Spleen (tissue), 11 donors: Measurements from ENCODE around the gene CALR3. TPM values are rescaled to one million over a fixed set of nuclear protein-coding genes. Genes with fewer than 3 reads are reported as not detected.

Source experiments
- DNase-seq: peaks from one replicate; pipeline ENCODE4 v3.0.0-alpha.2; 2020
- H3K27ac ChIP-seq, 8 donors: fragments of 200-600 bp; sonication (generic) in 7 of 8; 1 replicate in 4 of 8; 2 replicates in 4 of 8; pipeline versions ENCODE4 v1.5.0 to v1.8.0; 2016 to 2021; ENCODE audit warnings: inconsistent platforms in 4 of 8, mild to moderate bottlenecking in 4 of 8, moderate library complexity in 1 of 8
- H3K27me3 ChIP-seq, 7 donors: fragments of 200-600 bp; sonication (generic) in 6 of 7; replicated peaks in 1 of 7; 1 replicate in 4 of 7; 2 replicates in 3 of 7; pipeline versions ENCODE4 v1.5.0 to v1.8.0; 2016 to 2021; ENCODE audit warnings: inconsistent platforms in 3 of 7, mild to moderate bottlenecking in 1 of 7
- H3K36me3 ChIP-seq, 6 donors: fragments of 200-600 bp; sonication (generic) in 5 of 6; 1 replicate in 4 of 6; 2 replicates in 2 of 6; pipeline versions ENCODE4 v1.5.0 to v1.8.0; 2016 to 2021; ENCODE audit warnings: inconsistent platforms in 2 of 6
- H3K4me1 ChIP-seq, 6 donors: fragments of 200-600 bp; sonication (generic) in 5 of 6; 1 replicate in 3 of 6; 2 replicates in 3 of 6; pipeline versions ENCODE4 v1.5.0 to v1.8.0; 2016 to 2021; ENCODE audit warnings: inconsistent platforms in 3 of 6
- H3K4me3 ChIP-seq, 8 donors: fragments of 200-600 bp; sonication (generic) in 7 of 8; 1 replicate in 4 of 8; 2 replicates in 4 of 8; pipeline versions ENCODE4 v1.5.0 to v1.8.0; 2016 to 2021; ENCODE audit warnings: inconsistent platforms in 4 of 8, mild to moderate bottlenecking in 4 of 8, moderate library complexity in 2 of 8
- H3K9me3 ChIP-seq, 8 donors: fragments of 200-600 bp; sonication (generic) in 7 of 8; 1 replicate in 4 of 8; 2 replicates in 4 of 8; pipeline versions ENCODE4 v1.5.0 to v1.8.0; 2016 to 2021; ENCODE audit warnings: inconsistent platforms in 4 of 8
- POLR2A ChIP-seq, 3 donors: fragments of 450-650 bp; IDR thresholded peaks; one replicate each; pipeline ENCODE4 v1.5.1; 2017; ENCODE audit warnings: antibody characterized with exemption in 3 of 3, mild to moderate bottlenecking in 1 of 3
- POLR2AphosphoS5 ChIP-seq, 3 donors: sonication (generic); formaldehyde crosslinking; IDR thresholded peaks; one replicate each; pipeline ENCODE4 v1.5.1; 2017; ENCODE audit warnings: antibody characterized with exemption in 3 of 3
- WGBS, 5 donors: extraction: QIAGEN DNeasy Blood & Tissue Kit in 3 of 5; methylation state at CpG; one replicate each; pipeline versions ENCODE4 v1.1.5 to v1.1.7; 2013 to 2018; 5-methylcytosine and 5-hydroxymethylcytosine counted together
- intact Hi-C: fragments of 100-400 bp; cut with DNase I; formaldehyde crosslinking; loops from one replicate; pipeline ENCODE4 v1.15.0; 2023; ENCODE audit warnings: low total_unique reads
- polyA plus RNA-seq, 3 donors: library from polyadenylated mRNA; stranded (reverse); fragments of 200-250 nt; gene quantifications; one replicate each; pipeline ENCODE4 v1.2.1, GENCODE V29; 2013
- total RNA-seq, 7 donors: library from RNA; depleted of rRNA in 3 of 7; stranded (reverse); fragments of >200 nt in 3 of 7; fragmentation: NEBNext Ultra II Directional in 4 of 7; extraction: Animal tissue kit (Norgen Biotek cat#: 25700) in 4 of 7; gene quantifications; one replicate each; pipeline versions ENCODE4 v1.1.0 to v1.2.1, GENCODE V29; 2016 to 2021
- TF ChIP-seq, protein P1 (sequence below), 11 experiments: fragments of 200-600 bp in 7 of 11; fragments of 450-650 bp in 4 of 11; sonication (generic) in 4 of 11; IDR thresholded peaks in 8 of 11; conservative IDR thresholded peaks in 3 of 11; 1 replicate in 7 of 11; 2 replicates in 4 of 11; pipeline versions ENCODE4 v1.4.0 to v1.8.0; 2016 to 2021; ENCODE audit warnings: antibody characterized with exemption in 11 of 11, inconsistent platforms in 4 of 11, mild to moderate bottlenecking in 1 of 11
- donor health status: healthy with polysubstance abuse.
- donor health status: DM: no; HTN: no; CAD: no; lungs with moderate emphysema.
- donor health status: DM: no; HTN: no; CAD: no.
- donor health status: Bipolar disorder and iron deficiency.
- donor health status: healthy.
- donor health status: DM: no; HTN: no; CAD: no.
- donor health status: DM: yes; HTN: yes; CAD: no.

Gene CALR3
- total and polyA plus RNA-seq, 10 donors: 0.07 to 0.10 (median 0.08) TPM; not detected in 7

- no peak for DNase-seq
- Histone ChIP-seq H3K27ac (no peak overlapping the region), H3K9me3 (no peaks in the 10 kb centered on the region), H3K36me3 (peaks cover 5 to 97% (median 64%) of the 10 kb centered on the region in 6 donors), H3K4me3 (no peak overlapping the region), H3K4me1 (peaks cover 12 to 45% (median 33%) of the 10 kb centered on the region in 6 donors), H3K27me3 (no peaks in the 10 kb centered on the region)
- whole genome bisulfite sequencing, 5 donors: 93 to 98% (median 94%) methylated on average over 7 to 9 of the region's 9 CpGs
- TF ChIP-seq POLR2A (IDR thresholded peaks at IDR 0.05) (no peak), POLR2AphosphoS5 (IDR thresholded peaks at IDR 0.05) (peak in 1 of 3 donors; percentile 6)
- intact Hi-C loops: no loop called here
These were observed 40.2 kb upstream of the CALR3 start for GRCh38 chr19:16536130-16536529.

DNA sequence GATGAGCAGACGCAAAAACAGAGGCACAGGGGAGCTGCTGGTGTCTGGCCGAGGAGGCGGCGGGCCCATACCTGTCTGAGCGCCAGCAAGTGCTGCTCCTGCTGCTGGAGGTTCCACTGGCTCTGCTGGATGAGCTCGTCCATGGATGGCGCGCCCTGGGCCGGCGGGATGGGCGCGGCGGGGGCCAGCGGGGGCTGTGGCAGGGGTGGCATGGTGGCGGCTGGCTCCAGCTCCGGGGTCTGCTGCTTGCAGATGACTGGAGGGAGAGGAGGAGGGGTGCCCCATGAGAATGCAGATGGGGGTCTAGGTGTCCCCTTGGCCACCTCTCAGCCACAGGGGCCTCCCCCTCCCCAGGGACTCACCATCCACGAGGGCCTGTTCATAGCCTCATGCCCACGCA lies 39.4 kb upstream of the CALR3 start:
- Histone ChIP-seq H3K4me3 (no peak overlapping the region), H3K27ac (no peak overlapping the region), H3K9me3 (no peaks in the 10 kb centered on the region), H3K27me3 (no peaks in the 10 kb centered on the region), H3K4me1 (peaks cover 5 to 37% (median 25%) of the 10 kb centered on the region in 6 donors), H3K36me3 (peaks cover 6 to 100% (median 72%) of the 10 kb centered on the region in 6 donors)
- no peak for DNase-seq
- intact Hi-C loops: no loop called here
- TF ChIP-seq, protein P1, sequence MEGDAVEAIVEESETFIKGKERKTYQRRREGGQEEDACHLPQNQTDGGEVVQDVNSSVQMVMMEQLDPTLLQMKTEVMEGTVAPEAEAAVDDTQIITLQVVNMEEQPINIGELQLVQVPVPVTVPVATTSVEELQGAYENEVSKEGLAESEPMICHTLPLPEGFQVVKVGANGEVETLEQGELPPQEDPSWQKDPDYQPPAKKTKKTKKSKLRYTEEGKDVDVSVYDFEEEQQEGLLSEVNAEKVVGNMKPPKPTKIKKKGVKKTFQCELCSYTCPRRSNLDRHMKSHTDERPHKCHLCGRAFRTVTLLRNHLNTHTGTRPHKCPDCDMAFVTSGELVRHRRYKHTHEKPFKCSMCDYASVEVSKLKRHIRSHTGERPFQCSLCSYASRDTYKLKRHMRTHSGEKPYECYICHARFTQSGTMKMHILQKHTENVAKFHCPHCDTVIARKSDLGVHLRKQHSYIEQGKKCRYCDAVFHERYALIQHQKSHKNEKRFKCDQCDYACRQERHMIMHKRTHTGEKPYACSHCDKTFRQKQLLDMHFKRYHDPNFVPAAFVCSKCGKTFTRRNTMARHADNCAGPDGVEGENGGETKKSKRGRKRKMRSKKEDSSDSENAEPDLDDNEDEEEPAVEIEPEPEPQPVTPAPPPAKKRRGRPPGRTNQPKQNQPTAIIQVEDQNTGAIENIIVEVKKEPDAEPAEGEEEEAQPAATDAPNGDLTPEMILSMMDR (IDR thresholded peaks at IDR 0.05 in 8 of 11, conservative IDR thresholded peaks at IDR 0.05 in 3 of 11): no peak
- TF ChIP-seq POLR2AphosphoS5 (IDR thresholded peaks at IDR 0.05) (no peak), POLR2A (IDR thresholded peaks at IDR 0.05) (no peak)
- 91 to 99% (median 96%) methylated on average over 7 to 18 of the region's 18 CpGs for WGBS, 5 donors

- DNase-seq: no peak
- intact Hi-C loops: no loop called here
- 92 to 96% (median 95%) methylated on average over 23 to 47 of the region's 47 CpGs for whole genome bisulfite sequencing, 5 donors
- Histone ChIP-seq H3K27ac (no peak overlapping the region), H3K4me3 (no peak overlapping the region), H3K36me3 (peaks cover 13 to 100% (median 94%) of the 10 kb centered on the region in 6 donors), H3K27me3 (no peaks in the 10 kb centered on the region), H3K4me1 (peaks cover 0 to 12% (median 3%) of the 10 kb centered on the region in 6 donors), H3K9me3 (no peaks in the 10 kb centered on the region)
- TF ChIP-seq POLR2AphosphoS5 (IDR thresholded peaks at IDR 0.05): peak in 1 of 3 donors; percentile 48
- TF ChIP-seq, protein P1 (IDR thresholded peaks at IDR 0.05 in 8 of 11, conservative IDR thresholded peaks at IDR 0.05 in 3 of 11): no peak
- no peak for TF ChIP-seq POLR2A (IDR thresholded peaks at IDR 0.05)
These were observed 36.7 kb upstream of the CALR3 start for GRCh38 chr19:16532440-16533234.

DNA sequence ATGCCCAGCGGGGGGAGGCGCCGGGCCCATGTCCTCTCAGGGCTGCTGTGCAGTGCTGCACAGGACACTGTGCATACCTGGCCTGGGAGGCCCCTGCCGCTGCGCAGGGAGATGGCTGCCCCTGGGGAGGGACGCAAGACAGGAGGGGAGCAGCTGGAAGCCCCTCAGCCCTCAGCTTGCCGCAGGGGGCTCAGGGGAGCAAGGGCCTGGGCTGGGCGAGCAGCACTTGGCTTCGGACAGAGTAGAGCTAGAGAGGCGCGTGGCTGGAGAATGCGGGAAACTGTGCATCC lies 35.4 kb upstream of the CALR3 start:
- Histone ChIP-seq H3K4me1 (no peaks in the 10 kb centered on the region), H3K4me3 (no peak overlapping the region), H3K27ac (no peak overlapping the region), H3K27me3 (no peaks in the 10 kb centered on the region), H3K9me3 (no peaks in the 10 kb centered on the region), H3K36me3 (peaks cover 13 to 100% (median 100%) of the 10 kb centered on the region in 6 donors)
- no peak for DNase-seq
- intact Hi-C loops: no loop called here
- TF ChIP-seq POLR2A (IDR thresholded peaks at IDR 0.05): no peak
- peak in 1 of 3 donors; percentile 8 for TF ChIP-seq POLR2AphosphoS5 (IDR thresholded peaks at IDR 0.05)
- 97 to 100% (median 99%) methylated on average over 12 of the region's 12 CpGs for WGBS, 5 donors

GRCh38 chr19:16530540-16531379 lies 34.8 kb upstream of the CALR3 start:
- TF ChIP-seq, protein P1 (IDR thresholded peaks at IDR 0.05 in 8 of 11, conservative IDR thresholded peaks at IDR 0.05 in 3 of 11): no peak
- TF ChIP-seq POLR2A (IDR thresholded peaks at IDR 0.05) (no peak), POLR2AphosphoS5 (IDR thresholded peaks at IDR 0.05) (peak in 1 of 3 donors; percentile 38)
- intact Hi-C loops: no loop called here
- Histone ChIP-seq H3K4me1 (no peaks in the 10 kb centered on the region), H3K27ac (no peak overlapping the region), H3K27me3 (no peaks in the 10 kb centered on the region), H3K36me3 (peaks cover 14 to 100% (median 100%) of the 10 kb centered on the region in 6 donors), H3K4me3 (no peak overlapping the region), H3K9me3 (no peaks in the 10 kb centered on the region)
- 92 to 98% (median 95%) methylated on average over 19 to 43 of the region's 43 CpGs for WGBS, 5 donors
- no peak for DNase-seq
